HepG2 (cell line): ENCODE data around the gene GRB7. TPM values are rescaled to one million over a fixed set of nuclear protein-coding genes. Genes with fewer than 3 reads are reported as not detected.
A peak's percentile ranks its signal among the peaks of the same experiment; 100 is the strongest.

Source experiments
- ATAC-seq: fragments of 200-7000 bp; cut with Tn5 transposase; 3 replicates; pipeline ENCODE4 v1.9.1; 2020; ENCODE audit warnings: mild to moderate bottlenecking, moderate library complexity
- BruUV-seq: library from RNA; stranded (reverse); fragments of 400-500 nt; replicated peaks from 2 replicates; lab custom pipeline; 2021; lab: Mats Ljungman, UMichigan
- CTCF ChIA-PET: fragments of 300-600 bp; formaldehyde crosslinking; extraction: SDS; loops from one replicate; lab custom pipeline; 2021; ENCODE audit warnings: low total read pairs, inconsistent platforms, low intra/inter-chr PET ratio; lab: Yijun Ruan, JAX
- POLR2A ChIA-PET: fragments of 350-600 bp; sonication (Branson Sonifier 250); formaldehyde crosslinking; loops from one replicate; lab custom pipeline; 2020; ENCODE audit warnings: antibody characterized with exemption, inconsistent platforms; lab: Yijun Ruan, JAX
- DNase-seq: peaks from one replicate; pipeline ENCODE4 v3.0.0-alpha.2; 2015; ENCODE audit warnings: low spot score
- FAIRE-seq: peaks from 3 replicates; lab custom pipeline; 2011; peaks lifted over from hg19 to GRCh38; lab: Jason Lieb, UNC
- H2AFZ ChIP-seq: one replicate; pipeline ENCODE4 v1.6.1; 2011; ENCODE audit warnings: low read length, inconsistent platforms
- H3K27ac ChIP-seq: fragments of 300-600 bp; 3 replicates; pipeline ENCODE4 v1.8.0; 2011; ENCODE audit warnings: mixed run types, mild to moderate bottlenecking, mixed read lengths, low read length, inconsistent platforms; ENCODE audit not compliant: insufficient read depth; ENCODE audit errors: extremely low read length
- H3K27me3 ChIP-seq, 2 experiments: fragments of 200-600 bp in 1 of 2; 2 replicates in 1 of 2; 3 replicates in 1 of 2; pipeline versions ENCODE4 v1.6.0 to v1.8.0; 2011; ENCODE audit warnings: low read length in 2 of 2, mild to moderate bottlenecking in 2 of 2, moderate library complexity in 2 of 2, inconsistent platforms in 1 of 2; ENCODE audit not compliant: insufficient read depth in 2 of 2, control insufficient read depth in 1 of 2
- H3K36me3 ChIP-seq, 2 experiments: fragments of 200-600 bp in 1 of 2; replicated peaks in 1 of 2; 2 replicates in 1 of 2; 3 replicates in 1 of 2; pipeline versions ENCODE4 v1.5.1 to v1.8.0; 2011; ENCODE audit warnings: low read length in 2 of 2, inconsistent platforms in 1 of 2; ENCODE audit not compliant: insufficient read depth in 2 of 2, control insufficient read depth in 1 of 2
- H3K4me1 ChIP-seq: 2 replicates; pipeline ENCODE4 v1.5.1; 2012; ENCODE audit warnings: low read length, inconsistent platforms; ENCODE audit not compliant: insufficient read depth
- H3K4me2 ChIP-seq: 2 replicates; pipeline ENCODE4 v1.6.0; 2011; ENCODE audit warnings: low read depth, low read length, inconsistent platforms
- H3K4me3 ChIP-seq, 3 experiments: fragments of 200-600 bp in 1 of 3; sonication (generic), shearing (Covaris generic) in 1 of 3; replicated peaks in 1 of 3; 2 replicates each; pipeline ENCODE4 v1.5.1; 2011 to 2016; ENCODE audit warnings: low read length in 3 of 3, inconsistent platforms in 2 of 3, low read depth in 2 of 3, mild to moderate bottlenecking in 2 of 3, control low read depth in 1 of 3, mixed read lengths in 1 of 3; ENCODE audit not compliant: insufficient read depth in 1 of 3
- H3K79me2 ChIP-seq: one replicate; pipeline ENCODE4 v1.6.1; 2011; ENCODE audit warnings: low read length, inconsistent platforms; ENCODE audit not compliant: insufficient read depth
- H3K9ac ChIP-seq: 2 replicates; pipeline ENCODE4 v1.6.0; 2011; ENCODE audit warnings: mild to moderate bottlenecking, low read depth, low read length, inconsistent platforms; ENCODE audit not compliant: insufficient read depth
- H3K9me3 ChIP-seq: 2 replicates; pipeline ENCODE4 v1.5.1; 2012; ENCODE audit warnings: mild to moderate bottlenecking, low read length
- H4K20me1 ChIP-seq: 2 replicates; pipeline ENCODE4 v1.6.0; 2011; ENCODE audit warnings: inconsistent platforms, mild to moderate bottlenecking, low read length, moderate library complexity; ENCODE audit not compliant: insufficient read depth
- GATAD2A ChIP-seq: IDR thresholded peaks from 2 replicates; pipeline ENCODE4 v1.6.1; 2016
- ZBTB7A ChIP-seq: sonication (generic); formaldehyde crosslinking; IDR thresholded peaks from 2 replicates; pipeline ENCODE4 v1.8.0; 2022; ENCODE audit warnings: mild to moderate bottlenecking, missing genetic modification reagents
- ZNF33A ChIP-seq: sonication (generic); formaldehyde crosslinking; IDR thresholded peaks from 2 replicates; pipeline ENCODE4 v1.5.1; 2020; ENCODE audit warnings: missing genetic modification reagents, mild to moderate bottlenecking, moderate library complexity, borderline replicate concordance
- ZNF564 ChIP-seq: sonication (generic); formaldehyde crosslinking; IDR thresholded peaks from 2 replicates; pipeline ENCODE4 v1.8.1; 2023; ENCODE audit warnings: mild to moderate bottlenecking, missing genetic modification reagents
- ZNF670 ChIP-seq: sonication (generic); formaldehyde crosslinking; IDR thresholded peaks from 2 replicates; pipeline ENCODE4 v1.8.0; 2022; ENCODE audit warnings: mild to moderate bottlenecking, missing genetic modification reagents, borderline replicate concordance
- ZNF7 ChIP-seq: IDR thresholded peaks from 2 replicates; pipeline ENCODE4 v1.6.1; 2016; ENCODE audit warnings: missing biosample characterization, missing genetic modification reagents
- ZNF878 ChIP-seq: sonication (generic); formaldehyde crosslinking; IDR thresholded peaks from 2 replicates; pipeline ENCODE4 v1.8.1; 2023; ENCODE audit warnings: mild to moderate bottlenecking, missing genetic modification reagents, moderate library complexity
- WGBS: methylation state at CpG from one replicate; pipeline ENCODE4 v1.1.6; 2017; ENCODE audit warnings: low lambda C conversion rate; 5-methylcytosine and 5-hydroxymethylcytosine counted together
- in situ Hi-C: cut with HindIII; loops from 2 replicates; pipeline ENCODE4 v1.10.0; 2017; ENCODE audit warnings: low pct_unique_long_range_greater_than_20kb; ENCODE audit not compliant: extremely low pct_ligation_motif_present
- intact Hi-C: fragments of 100-400 bp; cut with micrococcal nuclease; formaldehyde crosslinking; loops from one replicate; pipeline ENCODE4 v1.10.0; 2022; ENCODE audit not compliant: unreplicated experiment
- polyA plus RNA-seq, 8 experiments: library from polyadenylated mRNA; depleted of rRNA in 3 of 8; stranded (reverse) in 7 of 8; unstranded in 1 of 8; fragments of >200 nt; fragmentation: Illumina TruSeq in 4 of 8; extraction: Trizol in 4 of 8; gene quantifications; 2 replicates each; pipeline versions ENCODE4 v1.2.1 to v1.2.3, GENCODE V29; 2011 to 2016; ENCODE audit warnings: low read depth in 4 of 8, missing spikeins in 1 of 8, mixed read lengths in 1 of 8; ENCODE audit not compliant: insufficient read depth in 1 of 8
- total RNA-seq, 5 experiments: library from RNA; depleted of rRNA; stranded (reverse); fragments of >200 nt; fragmentation: Illumina TruSeq; extraction: Trizol; gene quantifications; 2 replicates each; pipeline ENCODE4 v1.2.3, GENCODE V29; 2016; ENCODE audit warnings: low read depth in 1 of 5
- TF ChIP-seq, protein P1 (sequence below): sonication (generic); formaldehyde crosslinking; IDR thresholded peaks from 2 replicates; pipeline ENCODE4 v1.4.0; 2020; ENCODE audit warnings: low read depth, mild to moderate bottlenecking, missing genetic modification reagents
- TF ChIP-seq, protein P2 (sequence below): sonication (generic); formaldehyde crosslinking; IDR thresholded peaks from 2 replicates; pipeline ENCODE4 v1.9.0; 2022; ENCODE audit warnings: missing genetic modification reagents, mild to moderate bottlenecking, borderline replicate concordance
- TF ChIP-seq, protein P3 (sequence below): sonication (generic); formaldehyde crosslinking; IDR thresholded peaks from 2 replicates; pipeline ENCODE4 v1.4.0; 2020; ENCODE audit warnings: mild to moderate bottlenecking, missing genetic modification reagents
- TF ChIP-seq, protein P4 (sequence below): sonication (generic); formaldehyde crosslinking; conservative IDR thresholded peaks from 2 replicates; pipeline ENCODE4 v1.5.0; 2020; ENCODE audit warnings: missing genetic modification reagents
- TF ChIP-seq, protein P5 (sequence below): sonication (generic); formaldehyde crosslinking; IDR thresholded peaks from 2 replicates; pipeline ENCODE4 v1.4.0; 2020; ENCODE audit warnings: low read depth, mild to moderate bottlenecking, missing genetic modification reagents
- TF ChIP-seq, protein P6 (sequence below), 2 experiments: sonication (generic) in 1 of 2; formaldehyde crosslinking in 1 of 2; IDR thresholded peaks; 2 replicates each; pipeline versions ENCODE4 v1.4.0 to v1.6.1; 2018 to 2020; ENCODE audit warnings: missing genetic modification reagents in 2 of 2, borderline replicate concordance in 1 of 2, low read depth in 1 of 2, mild to moderate bottlenecking in 1 of 2, missing biosample characterization in 1 of 2

The GRB7 gene
- total and polyA plus RNA-seq, 2 of the 13 experiments (the other 11 are each of a cell fraction or from before 2014, with no cell fraction given), result 60.2 to 77.7 TPM

DNA sequence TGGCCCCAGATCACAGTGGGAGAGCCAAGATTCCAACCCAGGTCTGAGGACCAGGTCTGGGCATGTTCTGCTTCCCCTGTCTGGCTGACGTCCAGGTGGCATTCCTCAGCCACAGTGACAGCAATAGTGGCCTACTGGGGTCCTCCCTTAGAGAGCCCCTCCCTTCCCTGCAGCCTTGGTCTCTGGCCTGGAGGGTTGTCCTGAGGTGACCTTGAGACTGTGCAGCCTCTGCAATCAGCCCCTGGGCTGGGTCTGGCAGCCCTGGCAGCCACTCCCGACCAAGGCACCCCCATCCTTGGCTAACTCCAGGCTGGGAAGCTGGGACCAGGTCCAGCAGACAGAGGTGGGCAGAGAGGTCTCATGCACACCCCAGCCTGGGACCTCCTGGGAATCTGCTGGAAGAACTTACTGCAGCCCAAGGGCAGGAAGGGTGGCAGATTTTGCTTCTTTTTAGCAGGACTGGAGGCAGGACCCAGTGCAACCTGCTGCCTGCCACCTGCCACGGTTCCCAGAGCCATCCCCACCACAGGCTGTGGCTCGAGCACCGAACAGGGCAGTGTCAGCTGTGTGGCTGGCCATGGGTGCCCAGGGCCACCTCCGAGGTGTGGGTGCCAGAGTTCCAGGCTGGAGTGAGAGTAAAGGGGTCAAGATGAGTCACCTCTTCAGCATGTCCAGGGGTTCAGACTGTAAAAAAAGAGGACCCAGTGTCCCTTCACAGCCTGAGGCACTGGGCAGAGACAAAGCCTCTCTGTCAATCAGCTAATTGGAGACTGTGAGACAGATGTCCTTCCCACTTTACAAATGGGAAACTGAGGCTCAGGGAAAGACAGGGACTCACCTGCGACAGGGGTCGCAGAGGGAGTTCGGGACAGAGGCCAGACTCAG lies 12.6 kb downstream of the GRB7 start:
- ChIA-PET CTCF (interaction anchor here (0.7 to 1.7 kb wide), 2 partner anchors 20 to 128 kb away, joined by 3 to 4 read pairs; partner anchors contain the start of gene MIEN1), POLR2A (interaction anchor here (1.0 to 5.2 kb wide), 10 partner anchors 11 to 113 kb away, joined by 3 to 79 read pairs (median 9); partner anchors contain the start of genes ERBB2, MIEN1, PGAP3 and STARD3)
- FAIRE-seq, result peak; percentile 59
- Histone ChIP-seq H3K36me3 (peaks cover 10 to 15% of the 10 kb centered on the region in 2 experiments; a peak in 4 of 5 replicates), H3K27me3 (peaks cover 0 to 5% of the 10 kb centered on the region in 2 experiments; a peak in 1 of 5 replicates), H3K4me3 (peak overlapping the region in 1 of 3 experiments; percentile 54; a peak in 2 of 6 replicates), H3K27ac (peak overlapping the region; percentile 54), H3K79me2 (no peaks in the 10 kb centered on the region), H3K4me1 (peaks cover 69% of the 10 kb centered on the region), H3K9ac (peak overlapping the region; percentile 42; the same call in 1 of the 2 replicates), H4K20me1 (no peaks in the 10 kb centered on the region; the same call in 1 of the 2 replicates), H3K4me2 (peak overlapping the region; percentile 78), H2AFZ (no peak overlapping the region), H3K9me3 (no peaks in the 10 kb centered on the region)
- 6% methylated on average over 9 of the region's 9 CpGs for WGBS
- in situ Hi-C loops (loop anchor here (5.0 kb wide), 2 partner anchors 78 to 128 kb away; no protein-coding TSS in a partner anchor), intact Hi-C loops (loop anchor here (1.0 to 5.0 kb wide), 2 partner anchors 10 to 78 kb away; no protein-coding TSS in a partner anchor)
- BruUV-seq, result no TSS peak
- peak; percentile 84 for DNase-seq
- peak; percentile 46 for ATAC-seq
- TF ChIP-seq, protein P1, sequence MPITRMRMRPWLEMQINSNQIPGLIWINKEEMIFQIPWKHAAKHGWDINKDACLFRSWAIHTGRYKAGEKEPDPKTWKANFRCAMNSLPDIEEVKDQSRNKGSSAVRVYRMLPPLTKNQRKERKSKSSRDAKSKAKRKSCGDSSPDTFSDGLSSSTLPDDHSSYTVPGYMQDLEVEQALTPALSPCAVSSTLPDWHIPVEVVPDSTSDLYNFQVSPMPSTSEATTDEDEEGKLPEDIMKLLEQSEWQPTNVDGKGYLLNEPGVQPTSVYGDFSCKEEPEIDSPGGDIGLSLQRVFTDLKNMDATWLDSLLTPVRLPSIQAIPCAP (CRISPR knock-in tag), result no peak
- TF ChIP-seq, protein P2, sequence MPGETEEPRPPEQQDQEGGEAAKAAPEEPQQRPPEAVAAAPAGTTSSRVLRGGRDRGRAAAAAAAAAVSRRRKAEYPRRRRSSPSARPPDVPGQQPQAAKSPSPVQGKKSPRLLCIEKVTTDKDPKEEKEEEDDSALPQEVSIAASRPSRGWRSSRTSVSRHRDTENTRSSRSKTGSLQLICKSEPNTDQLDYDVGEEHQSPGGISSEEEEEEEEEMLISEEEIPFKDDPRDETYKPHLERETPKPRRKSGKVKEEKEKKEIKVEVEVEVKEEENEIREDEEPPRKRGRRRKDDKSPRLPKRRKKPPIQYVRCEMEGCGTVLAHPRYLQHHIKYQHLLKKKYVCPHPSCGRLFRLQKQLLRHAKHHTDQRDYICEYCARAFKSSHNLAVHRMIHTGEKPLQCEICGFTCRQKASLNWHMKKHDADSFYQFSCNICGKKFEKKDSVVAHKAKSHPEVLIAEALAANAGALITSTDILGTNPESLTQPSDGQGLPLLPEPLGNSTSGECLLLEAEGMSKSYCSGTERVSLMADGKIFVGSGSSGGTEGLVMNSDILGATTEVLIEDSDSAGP (CRISPR knock-in tag), result peak; percentile 88
- no peak for TF ChIP-seq ZNF7
- TF ChIP-seq, protein P3, sequence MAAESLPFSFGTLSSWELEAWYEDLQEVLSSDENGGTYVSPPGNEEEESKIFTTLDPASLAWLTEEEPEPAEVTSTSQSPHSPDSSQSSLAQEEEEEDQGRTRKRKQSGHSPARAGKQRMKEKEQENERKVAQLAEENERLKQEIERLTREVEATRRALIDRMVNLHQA (CRISPR knock-in tag), result no peak
- peak; percentile 87 for TF ChIP-seq GATAD2A (CRISPR knock-in tag)
- TF ChIP-seq, protein P4, sequence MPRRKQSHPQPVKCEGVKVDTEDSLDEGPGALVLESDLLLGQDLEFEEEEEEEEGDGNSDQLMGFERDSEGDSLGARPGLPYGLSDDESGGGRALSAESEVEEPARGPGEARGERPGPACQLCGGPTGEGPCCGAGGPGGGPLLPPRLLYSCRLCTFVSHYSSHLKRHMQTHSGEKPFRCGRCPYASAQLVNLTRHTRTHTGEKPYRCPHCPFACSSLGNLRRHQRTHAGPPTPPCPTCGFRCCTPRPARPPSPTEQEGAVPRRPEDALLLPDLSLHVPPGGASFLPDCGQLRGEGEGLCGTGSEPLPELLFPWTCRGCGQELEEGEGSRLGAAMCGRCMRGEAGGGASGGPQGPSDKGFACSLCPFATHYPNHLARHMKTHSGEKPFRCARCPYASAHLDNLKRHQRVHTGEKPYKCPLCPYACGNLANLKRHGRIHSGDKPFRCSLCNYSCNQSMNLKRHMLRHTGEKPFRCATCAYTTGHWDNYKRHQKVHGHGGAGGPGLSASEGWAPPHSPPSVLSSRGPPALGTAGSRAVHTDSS (CRISPR knock-in tag), result no peak
- TF ChIP-seq ZBTB7A (CRISPR knock-in tag), result peak; percentile 92
- TF ChIP-seq ZNF670 (CRISPR knock-in tag), result no peak
- TF ChIP-seq, protein P5, sequence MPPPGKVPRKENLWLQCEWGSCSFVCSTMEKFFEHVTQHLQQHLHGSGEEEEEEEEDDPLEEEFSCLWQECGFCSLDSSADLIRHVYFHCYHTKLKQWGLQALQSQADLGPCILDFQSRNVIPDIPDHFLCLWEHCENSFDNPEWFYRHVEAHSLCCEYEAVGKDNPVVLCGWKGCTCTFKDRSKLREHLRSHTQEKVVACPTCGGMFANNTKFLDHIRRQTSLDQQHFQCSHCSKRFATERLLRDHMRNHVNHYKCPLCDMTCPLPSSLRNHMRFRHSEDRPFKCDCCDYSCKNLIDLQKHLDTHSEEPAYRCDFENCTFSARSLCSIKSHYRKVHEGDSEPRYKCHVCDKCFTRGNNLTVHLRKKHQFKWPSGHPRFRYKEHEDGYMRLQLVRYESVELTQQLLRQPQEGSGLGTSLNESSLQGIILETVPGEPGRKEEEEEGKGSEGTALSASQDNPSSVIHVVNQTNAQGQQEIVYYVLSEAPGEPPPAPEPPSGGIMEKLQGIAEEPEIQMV (CRISPR knock-in tag), result peak; percentile 49; the same call in 1 of the 2 replicates
- no peak for TF ChIP-seq ZNF33A (CRISPR knock-in tag)
- no peak for TF ChIP-seq ZNF564
- TF ChIP-seq ZNF878 (CRISPR knock-in tag), result no peak
- TF ChIP-seq, protein P6, sequence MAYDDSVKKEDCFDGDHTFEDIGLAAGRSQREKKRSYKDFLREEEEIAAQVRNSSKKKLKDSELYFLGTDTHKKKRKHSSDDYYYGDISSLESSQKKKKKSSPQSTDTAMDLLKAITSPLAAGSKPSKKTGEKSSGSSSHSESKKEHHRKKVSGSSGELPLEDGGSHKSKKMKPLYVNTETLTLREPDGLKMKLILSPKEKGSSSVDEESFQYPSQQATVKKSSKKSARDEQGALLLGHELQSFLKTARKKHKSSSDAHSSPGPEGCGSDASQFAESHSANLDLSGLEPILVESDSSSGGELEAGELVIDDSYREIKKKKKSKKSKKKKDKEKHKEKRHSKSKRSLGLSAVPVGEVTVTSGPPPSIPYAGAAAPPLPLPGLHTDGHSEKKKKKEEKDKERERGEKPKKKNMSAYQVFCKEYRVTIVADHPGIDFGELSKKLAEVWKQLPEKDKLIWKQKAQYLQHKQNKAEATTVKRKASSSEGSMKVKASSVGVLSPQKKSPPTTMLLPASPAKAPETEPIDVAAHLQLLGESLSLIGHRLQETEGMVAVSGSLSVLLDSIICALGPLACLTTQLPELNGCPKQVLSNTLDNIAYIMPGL (CRISPR knock-in tag; IDR thresholded peaks at IDR 0.05; ENCODE audit: borderline replicate concordance in 1 of 2, low read depth in 1 of 2), result no peak
